ENCODE data around the gene PGAP2.

GRCh38 chr11:3817181-3817800 is 8.9 kb downstream of the PGAP2 start:
- TF ChIP-seq HOXA3 (CRISPR knock-in tag; IDR thresholded peaks at IDR 0.05): no peak
- no peak for TF ChIP-seq NR2F2 (IDR thresholded peaks at IDR 0.05; ENCODE audit: borderline replicate concordance, low read depth)
- TF ChIP-seq FOXK2 (IDR thresholded peaks at IDR 0.05): no peak
- no peak for TF ChIP-seq ZNF3 (CRISPR knock-in tag; IDR thresholded peaks at IDR 0.05)
- no peak for TF ChIP-seq ZNF24 (IDR thresholded peaks at IDR 0.05)

Measured in HepG2 (cell line).